Measurements from ENCODE around the gene PRKAG2. TPM values are rescaled to one million over a fixed set of nuclear protein-coding genes. Genes with fewer than 3 reads are reported as not detected.

PRKAG2 gene
- polyA plus RNA-seq, 3 donors: 29.2 to 59.8 (median 30.9) TPM

- H3K9ac ChIP-seq (ENCODE audit: insufficient read depth, low read length, poor library complexity, severe bottlenecking): peak overlapping the region; percentile 92
- intact Hi-C loops (cut with micrococcal nuclease): loop anchor here (10.0 kb wide), 2 partner anchors 237 to 293 kb away; partner anchors contain the start of gene ABCF2 (in 1 of the 2)
Measured at GRCh38 chr7:151517601-151518104, 359.3 kb downstream of the PRKAG2 start.

GRCh38 chr7:151515276-151515565 lies 361.7 kb downstream of the PRKAG2 start:
- Mint-ChIP-seq H3K27me3 (ENCODE audit: low read depth in 3 of 3) (no peaks in the 10 kb centered on the region), H3K36me3 (peaks cover 2 to 3% of the 10 kb centered on the region in 2 donors), H3K4me3 (peak overlapping the region; percentile 49 to 63), H3K27ac (peak overlapping the region; percentile 78 to 94 (median 81)), H3K4me1 (peaks cover 71% of the 10 kb centered on the region), H3K9me3 (peaks cover 0 to 2% (median 0%) of the 10 kb centered on the region in 7 donors)
- no peak overlapping the region for H2AFZ ChIP-seq (ENCODE audit: insufficient read depth, low read depth, low read length, poor library complexity, severe bottlenecking)
- H3K27ac ChIP-seq (ENCODE audit: low read depth in 1 of 2, low read length in 2 of 2): peak overlapping the region in 1 of 2 donors; percentile 64
- H3K4me2 ChIP-seq (replicated peaks; ENCODE audit: extremely low read depth, low read length, poor library complexity, severe bottlenecking): peak overlapping the region; percentile 47
- H3K4me3 ChIP-seq (replicated peaks in 1 of 3; ENCODE audit: low read depth in 2 of 3, low read length in 3 of 3): peak overlapping the region in 1 of 3 experiments; percentile 11
- TF ChIP-seq CTCF (IDR thresholded peaks at IDR 0.05): no peak
- H3K4me1 ChIP-seq (ENCODE audit: control insufficient read depth in 1 of 2, insufficient read depth in 2 of 2, low read length in 2 of 2): peaks cover 54 to 66% of the 10 kb centered on the region in 2 donors
- no peaks in the 10 kb centered on the region for H3K27me3 ChIP-seq (ENCODE audit: control insufficient read depth in 2 of 2, insufficient read depth in 2 of 2, low read length in 2 of 2)
- no peak overlapping the region for H3K9ac ChIP-seq (ENCODE audit: insufficient read depth, low read length, poor library complexity, severe bottlenecking)
- no peaks in the 10 kb centered on the region for H3K36me3 ChIP-seq (replicated peaks in 1 of 2; ENCODE audit: control insufficient read depth in 1 of 2, insufficient read depth in 2 of 2, low read length in 2 of 2)
- DNase-seq: no peak
- H3K79me2 ChIP-seq (ENCODE audit: insufficient read depth, low read length): peaks cover 88% of the 10 kb centered on the region
- no peaks in the 10 kb centered on the region for H3K9me3 ChIP-seq (replicated peaks in 1 of 2; ENCODE audit: control insufficient read depth in 1 of 2, insufficient read depth in 1 of 2, low read length in 2 of 2)
- peaks cover 86% of the 10 kb centered on the region for H4K20me1 ChIP-seq (ENCODE audit: insufficient read depth, low read length)
- intact Hi-C loops (cut with micrococcal nuclease): loop anchor here (10.0 kb wide), 2 partner anchors 240 to 290 kb away; partner anchors contain the start of gene ABCF2 (in 1 of the 2)

More at GRCh38 chr7:151517601-151518104, 359.3 kb downstream of the PRKAG2 start:
- DNase-seq: no peak
- H3K4me1 Mint-ChIP-seq: peaks cover 58% of the 10 kb centered on the region
- peaks cover 64% of the 10 kb centered on the region for H3K79me2 ChIP-seq (ENCODE audit: insufficient read depth, low read length)
- H3K27ac Mint-ChIP-seq: peak overlapping the region in 6 of 7 donors; percentile 89 to 96 (median 92)
- H3K36me3 Mint-ChIP-seq: no peaks in the 10 kb centered on the region
- H3K4me2 ChIP-seq (replicated peaks; ENCODE audit: extremely low read depth, low read length, poor library complexity, severe bottlenecking): peak overlapping the region; percentile 78
- 90% methylated on average over 2 of the region's 7 CpGs for WGBS (ENCODE audit: insufficient coverage)
- H3K4me1 ChIP-seq (ENCODE audit: control insufficient read depth in 1 of 2, insufficient read depth in 2 of 2, low read length in 2 of 2): peaks cover 49 to 56% of the 10 kb centered on the region in 2 donors
- peaks cover 0 to 2% (median 0%) of the 10 kb centered on the region in 7 donors for H3K9me3 Mint-ChIP-seq
- H3K36me3 ChIP-seq (replicated peaks in 1 of 2; ENCODE audit: control insufficient read depth in 1 of 2, insufficient read depth in 2 of 2, low read length in 2 of 2): no peaks in the 10 kb centered on the region
- peak overlapping the region; percentile 68 to 86 (median 75) for H3K4me3 ChIP-seq (replicated peaks in 1 of 3; ENCODE audit: low read depth in 2 of 3, low read length in 3 of 3)
- H4K20me1 ChIP-seq (ENCODE audit: insufficient read depth, low read length): peaks cover 61% of the 10 kb centered on the region
- no peaks in the 10 kb centered on the region for H3K9me3 ChIP-seq (replicated peaks in 1 of 2; ENCODE audit: control insufficient read depth in 1 of 2, insufficient read depth in 1 of 2, low read length in 2 of 2)
- no peaks in the 10 kb centered on the region for H3K27me3 Mint-ChIP-seq (ENCODE audit: low read depth in 3 of 3)
- no peaks in the 10 kb centered on the region for H3K27me3 ChIP-seq (ENCODE audit: control insufficient read depth in 2 of 2, insufficient read depth in 2 of 2, low read length in 2 of 2)
- no peak overlapping the region for H2AFZ ChIP-seq (ENCODE audit: insufficient read depth, low read depth, low read length, poor library complexity, severe bottlenecking)
- H3K27ac ChIP-seq (ENCODE audit: low read depth in 1 of 2, low read length in 2 of 2): peak overlapping the region; percentile 74 to 88
- no peak for TF ChIP-seq CTCF (IDR thresholded peaks at IDR 0.05)
- H3K4me3 Mint-ChIP-seq: peak overlapping the region; percentile 96 to 98
